Measurements from ENCODE around the gene METAP1.
A peak's percentile ranks its signal among the peaks of the same experiment; 100 is the strongest.

Gene METAP1

DNA sequence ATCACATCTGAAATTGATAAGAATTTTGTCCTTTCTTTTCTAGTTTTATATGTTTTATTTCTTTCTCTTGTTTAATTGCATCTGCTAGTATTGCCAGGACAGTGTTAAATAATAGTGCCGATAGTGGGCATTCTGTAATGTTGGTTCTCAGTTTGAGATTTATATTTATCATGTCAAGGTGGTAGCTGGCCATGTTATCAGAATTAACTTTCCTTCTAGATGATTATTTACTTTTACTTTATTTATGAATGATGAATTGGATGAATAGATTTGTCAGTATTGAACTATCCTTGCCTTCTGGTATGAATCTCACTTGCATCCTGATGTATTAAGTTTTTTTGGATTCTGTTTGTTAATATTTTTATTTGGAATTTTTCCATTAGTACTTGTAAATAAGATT, 42.7 kb downstream of the METAP1 start:
- Histone ChIP-seq H3K79me2 (ENCODE audit: insufficient read depth, low read length) (peaks cover 7% of the 10 kb centered on the region; the same call in 1 of the 2 replicates), H4K20me1 (ENCODE audit: insufficient read depth, low read length) (no peaks in the 10 kb centered on the region), H3K36me3 (ENCODE audit: insufficient read depth, low read length) (peaks cover 47% of the 10 kb centered on the region; the same call in 1 of the 2 replicates), H3K4me2 (ENCODE audit: insufficient read depth, low read length) (no peak overlapping the region), H3K27me3 (ENCODE audit: insufficient read depth, low read length, poor library complexity) (no peaks in the 10 kb centered on the region), H3K9ac (ENCODE audit: low read depth, low read length) (no peak overlapping the region), H3K27ac (ENCODE audit: low read length) (no peak overlapping the region), H3K4me1 (ENCODE audit: insufficient read depth, low read length) (peaks cover 14% of the 10 kb centered on the region), H2AFZ (ENCODE audit: low read depth, low read length) (no peak overlapping the region), H3K9me3 (ENCODE audit: insufficient read depth, low read length, severe bottlenecking) (peaks cover 12% of the 10 kb centered on the region), H3K4me3 (ENCODE audit: low read depth in 1 of 2, low read length in 2 of 2) (no peak overlapping the region)
- no peak for ATAC-seq (ENCODE audit: insufficient read depth, low read depth)
- TF ChIP-seq EZH2 (IDR thresholded peaks at IDR 0.05; ENCODE audit: borderline replicate concordance, low read depth, low read length, severe bottlenecking) = no peak
- TF ChIP-seq, protein P1, sequence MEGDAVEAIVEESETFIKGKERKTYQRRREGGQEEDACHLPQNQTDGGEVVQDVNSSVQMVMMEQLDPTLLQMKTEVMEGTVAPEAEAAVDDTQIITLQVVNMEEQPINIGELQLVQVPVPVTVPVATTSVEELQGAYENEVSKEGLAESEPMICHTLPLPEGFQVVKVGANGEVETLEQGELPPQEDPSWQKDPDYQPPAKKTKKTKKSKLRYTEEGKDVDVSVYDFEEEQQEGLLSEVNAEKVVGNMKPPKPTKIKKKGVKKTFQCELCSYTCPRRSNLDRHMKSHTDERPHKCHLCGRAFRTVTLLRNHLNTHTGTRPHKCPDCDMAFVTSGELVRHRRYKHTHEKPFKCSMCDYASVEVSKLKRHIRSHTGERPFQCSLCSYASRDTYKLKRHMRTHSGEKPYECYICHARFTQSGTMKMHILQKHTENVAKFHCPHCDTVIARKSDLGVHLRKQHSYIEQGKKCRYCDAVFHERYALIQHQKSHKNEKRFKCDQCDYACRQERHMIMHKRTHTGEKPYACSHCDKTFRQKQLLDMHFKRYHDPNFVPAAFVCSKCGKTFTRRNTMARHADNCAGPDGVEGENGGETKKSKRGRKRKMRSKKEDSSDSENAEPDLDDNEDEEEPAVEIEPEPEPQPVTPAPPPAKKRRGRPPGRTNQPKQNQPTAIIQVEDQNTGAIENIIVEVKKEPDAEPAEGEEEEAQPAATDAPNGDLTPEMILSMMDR (IDR thresholded peaks at IDR 0.05; ENCODE audit: borderline replicate concordance, extremely low read depth, low read length, poor library complexity, severe bottlenecking) = no peak
- no peak for DNase-seq

DNA sequence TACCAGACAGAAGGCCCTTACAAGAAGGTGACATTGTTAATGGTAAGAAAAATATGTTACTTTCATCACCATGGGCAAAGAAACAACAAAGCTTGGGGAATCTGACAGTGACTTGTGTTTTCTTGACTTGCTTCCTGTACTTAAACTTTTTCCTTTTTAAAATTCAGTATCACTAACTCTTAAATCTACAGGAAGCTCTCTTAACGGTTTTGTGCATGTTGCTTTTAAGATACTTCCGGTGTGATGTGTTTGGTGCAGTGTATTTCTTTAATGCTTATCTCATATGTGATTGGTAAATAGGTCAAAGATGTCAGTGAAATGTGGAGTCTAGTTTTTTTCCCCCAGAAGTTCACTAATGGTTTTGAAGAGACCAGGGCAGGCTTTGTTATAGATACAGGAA, 47.8 kb downstream of the METAP1 start:
- H3K4me2 ChIP-seq (ENCODE audit: insufficient read depth, low read length) = no peak overlapping the region
- 0 out of 2 replicates have a peak, but pooled peaks cover 3% of the 10 kb centered on the region for H3K79me2 ChIP-seq (ENCODE audit: insufficient read depth, low read length)
- H3K9ac ChIP-seq (ENCODE audit: low read depth, low read length) = no peak overlapping the region; the same call in 1 of the 2 replicates
- peak overlapping the region; percentile 73 for H3K27ac ChIP-seq (ENCODE audit: low read length)
- DNase-seq (no peak), ATAC-seq (ENCODE audit: insufficient read depth, low read depth) (peak; percentile 83)
- no peaks in the 10 kb centered on the region for H4K20me1 ChIP-seq (ENCODE audit: insufficient read depth, low read length)
- peaks cover 43% of the 10 kb centered on the region for H3K36me3 ChIP-seq (ENCODE audit: insufficient read depth, low read length)
- H3K9me3 ChIP-seq (ENCODE audit: insufficient read depth, low read length, severe bottlenecking) = peaks cover under 1% of the 10 kb centered on the region
- TF ChIP-seq, protein P1 (IDR thresholded peaks at IDR 0.05; ENCODE audit: borderline replicate concordance, extremely low read depth, low read length, poor library complexity, severe bottlenecking) = no peak
- TF ChIP-seq EZH2 (IDR thresholded peaks at IDR 0.05; ENCODE audit: borderline replicate concordance, low read depth, low read length, severe bottlenecking) = no peak
- H3K27me3 ChIP-seq (ENCODE audit: insufficient read depth, low read length, poor library complexity) = no peaks in the 10 kb centered on the region
- H3K4me1 ChIP-seq (ENCODE audit: insufficient read depth, low read length) = peaks cover 21% of the 10 kb centered on the region
- no peak overlapping the region for H3K4me3 ChIP-seq (ENCODE audit: low read depth in 1 of 2, low read length in 2 of 2)
- H2AFZ ChIP-seq (ENCODE audit: low read depth, low read length) = 0 out of 2 replicates have a peak overlapping the region, but pooled peaks have one; percentile 29

GRCh38 chr4:99047710-99048109, 52.2 kb downstream of the METAP1 start:
- Histone ChIP-seq H4K20me1 (ENCODE audit: insufficient read depth, low read length) (no peaks in the 10 kb centered on the region), H3K9me3 (ENCODE audit: insufficient read depth, low read length, severe bottlenecking) (no peaks in the 10 kb centered on the region), H3K27me3 (ENCODE audit: insufficient read depth, low read length, poor library complexity) (no peaks in the 10 kb centered on the region), H2AFZ (ENCODE audit: low read depth, low read length) (no peak overlapping the region), H3K4me1 (ENCODE audit: insufficient read depth, low read length) (peaks cover 12% of the 10 kb centered on the region), H3K36me3 (ENCODE audit: insufficient read depth, low read length) (peaks cover 71% of the 10 kb centered on the region), H3K9ac (ENCODE audit: low read depth, low read length) (no peak overlapping the region), H3K4me3 (ENCODE audit: low read depth in 1 of 2, low read length in 2 of 2) (no peak overlapping the region), H3K79me2 (ENCODE audit: insufficient read depth, low read length) (0 out of 2 replicates have a peak, but pooled peaks cover 3% of the 10 kb centered on the region), H3K27ac (ENCODE audit: low read length) (no peak overlapping the region), H3K4me2 (ENCODE audit: insufficient read depth, low read length) (no peak overlapping the region)
- ATAC-seq (ENCODE audit: insufficient read depth, low read depth) = no peak
- no peak for DNase-seq
- TF ChIP-seq EZH2 (IDR thresholded peaks at IDR 0.05; ENCODE audit: borderline replicate concordance, low read depth, low read length, severe bottlenecking) = no peak
- TF ChIP-seq, protein P1 (IDR thresholded peaks at IDR 0.05; ENCODE audit: borderline replicate concordance, extremely low read depth, low read length, poor library complexity, severe bottlenecking) = no peak
